Activated naive CD4-positive, alpha-beta T cell (primary cell): ENCODE results near the gene LYSMD1.

Experiments used
- DNase-seq, 4 experiments: peaks; one replicate each; lab custom pipeline; 2025; lab: John Stamatoyannopoulos, UW

Gene LYSMD1

GRCh38 chr1:151137789-151138188 is 27.9 kb downstream of the LYSMD1 start:
- DNase-seq, result no peak

- no peak for DNase-seq
Measured at GRCh38 chr1:151135433-151136385, 30.0 kb downstream of the LYSMD1 start.

- DNase-seq, result no peak
Measured at GRCh38 chr1:151134991-151135390, 30.7 kb downstream of the LYSMD1 start.

GRCh38 chr1:151134396-151134795 is 31.3 kb downstream of the LYSMD1 start:
- DNase-seq, result no peak

- no peak for DNase-seq
Measured at GRCh38 chr1:151133018-151133806, 32.5 kb downstream of the LYSMD1 start.

DNA sequence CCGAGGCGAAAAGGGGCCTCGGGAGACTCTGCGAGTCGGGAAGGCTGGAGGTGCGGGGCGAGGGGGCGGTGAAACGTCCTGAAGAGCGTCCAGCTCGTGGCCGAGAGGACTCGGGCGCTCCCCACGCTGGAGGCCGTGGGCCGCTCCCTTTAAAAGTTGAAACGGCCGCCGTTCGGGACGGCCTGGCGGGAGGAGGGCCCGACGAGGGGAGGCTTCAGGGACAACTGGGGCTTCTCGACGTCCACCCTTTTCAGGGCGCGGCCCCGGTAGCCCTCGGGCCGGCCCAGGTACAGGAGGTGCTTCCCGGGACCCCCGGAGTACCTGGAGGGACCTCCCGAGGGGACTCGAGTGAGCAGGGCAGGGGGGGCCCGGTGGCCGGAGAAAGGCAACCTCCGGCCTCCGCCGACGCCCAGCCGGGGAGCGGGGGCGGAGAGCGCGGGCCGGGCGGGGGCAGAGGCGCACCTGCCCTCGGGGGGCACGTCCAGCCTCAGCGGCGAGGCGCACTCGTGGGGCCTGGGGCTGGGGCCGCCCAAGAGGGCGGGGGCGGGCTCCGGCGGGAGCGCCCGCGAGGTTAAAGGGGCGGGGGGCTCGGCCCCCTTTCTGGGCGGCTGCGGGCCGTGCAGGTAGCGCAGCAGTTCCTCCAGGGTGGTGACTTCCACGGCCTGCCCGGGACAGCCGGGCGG is 33.2 kb downstream of the LYSMD1 start:
- DNase-seq, result no peak

DNA sequence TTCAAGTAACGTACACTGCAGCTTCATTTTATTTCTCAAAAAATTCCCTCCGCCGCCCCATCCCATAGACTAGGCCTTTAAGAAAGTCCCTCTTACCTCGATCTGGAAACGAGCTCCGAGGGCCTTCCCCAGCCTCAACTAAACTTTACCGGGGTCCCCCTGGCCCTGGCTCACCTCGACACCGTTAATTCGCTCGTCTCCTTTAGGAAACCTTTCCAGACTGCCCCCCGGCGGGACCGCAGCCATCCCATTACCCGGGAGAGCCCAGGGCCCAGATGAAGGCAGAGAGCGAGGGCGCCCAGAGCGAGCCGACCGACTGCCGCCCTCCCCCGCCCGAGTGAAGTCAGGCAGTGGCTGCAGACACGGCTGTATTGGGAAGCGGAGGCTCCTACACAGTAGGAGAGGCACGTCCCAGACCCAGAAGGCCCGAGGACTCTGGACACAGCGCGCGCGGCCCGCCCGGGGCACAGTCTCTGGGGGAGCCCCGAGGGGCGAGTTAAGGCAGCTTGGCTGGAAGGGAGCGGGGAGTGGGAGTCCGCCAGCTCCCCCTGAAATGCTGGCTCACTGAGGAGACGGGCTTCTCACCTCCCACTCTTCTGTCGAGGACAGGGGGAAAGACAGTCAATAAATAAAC is 33.9 kb downstream of the LYSMD1 start:
- no peak for DNase-seq

DNA sequence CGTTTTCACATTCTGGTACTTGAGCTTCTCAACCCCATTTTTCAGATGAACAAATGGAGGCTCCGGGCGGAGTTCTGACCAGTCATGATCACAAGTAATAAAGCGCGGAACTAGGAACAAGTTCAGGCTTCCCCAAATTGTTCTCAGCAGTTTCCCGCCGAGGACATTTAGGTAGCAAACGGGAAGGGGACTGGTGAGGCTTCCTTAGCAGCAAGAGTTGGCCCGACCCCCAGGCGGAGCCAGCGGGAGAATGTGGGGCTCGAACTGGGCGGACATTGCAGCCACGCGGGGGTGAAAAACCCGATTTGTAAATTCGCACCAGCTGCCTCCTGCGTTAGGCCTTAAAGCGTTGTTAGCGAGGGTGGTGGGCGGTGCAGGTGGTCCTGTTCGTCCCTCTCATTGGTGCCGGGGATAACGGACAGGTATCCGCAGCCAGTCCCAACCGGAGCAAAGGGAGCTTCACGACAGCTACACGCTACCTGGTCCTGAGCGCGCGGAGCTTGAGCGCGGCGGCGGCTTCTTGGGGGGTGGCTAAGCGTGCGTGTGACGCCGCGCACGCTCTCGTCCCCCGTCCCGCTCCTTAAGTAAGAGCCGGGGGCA is 34.6 kb downstream of the LYSMD1 start:
- DNase-seq, result peak; percentile 59 to 79 (median 66)

DNA sequence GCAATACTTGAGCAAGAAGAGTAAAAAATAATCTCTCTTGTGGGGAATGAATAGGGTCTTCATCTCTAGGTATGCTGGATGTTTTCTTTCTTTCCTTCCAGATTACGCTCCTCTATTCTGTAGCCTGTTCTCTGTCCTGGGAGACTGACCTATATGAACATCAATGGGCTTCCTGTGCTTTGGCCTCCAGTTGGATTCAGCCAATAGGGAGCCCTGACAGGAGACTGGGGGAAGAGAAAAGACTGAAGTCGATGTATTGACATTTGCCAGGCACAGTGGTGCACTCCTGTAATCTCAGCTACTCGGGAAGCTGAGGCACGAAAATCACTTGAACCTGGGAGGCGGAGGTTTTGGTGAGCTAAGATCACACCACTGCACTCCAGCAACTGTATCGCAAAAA is 36.9 kb downstream of the LYSMD1 start:
- no peak for DNase-seq

GRCh38 chr1:151124763-151125403 is 40.8 kb downstream of the LYSMD1 start:
- DNase-seq, result no peak

GRCh38 chr1:151113877-151114276 is 51.8 kb downstream of the LYSMD1 start:
- no peak for DNase-seq
